SU-DHL-6 (cell line): ENCODE results near the gene CTCFL.
A peak's percentile ranks its signal among the peaks of the same experiment; 100 is the strongest.
"Not testable (repeated sequence)": the region's sequence is repeated elsewhere in the genome, so short reads cannot be mapped to it uniquely, and the experiment has no call there.

Experiments used
- H2AFZ ChIP-seq: fragments of 200-600 bp; sonication (generic); 2 replicates; pipeline ENCODE4 v1.6.1; 2014; ENCODE audit warnings: low read depth, mild to moderate bottlenecking, moderate library complexity, mixed read lengths, antibody characterized with exemption, low read length; ENCODE audit not compliant: severe bottlenecking
- H3F3A ChIP-seq: fragments of 200-600 bp; shearing (Covaris generic); 2 replicates; pipeline ENCODE4 v1.6.0; 2016; ENCODE audit warnings: antibody characterized with exemption, mild to moderate bottlenecking; ENCODE audit not compliant: insufficient read depth
- H3K27ac ChIP-seq: fragments of 200-600 bp; sonication (generic); 2 replicates; pipeline ENCODE4 v1.5.1; 2016; ENCODE audit warnings: low read depth, mild to moderate bottlenecking, low read length, moderate library complexity, mixed read lengths
- H3K27me3 ChIP-seq: fragments of 200-600 bp; sonication (generic), shearing (Covaris generic); 2 replicates; pipeline ENCODE4 v1.6.0; 2014; ENCODE audit warnings: mild to moderate bottlenecking, low read length
- H3K36me3 ChIP-seq: fragments of 200-600 bp; sonication (generic); 2 replicates; pipeline ENCODE4 v1.6.1; 2014; ENCODE audit warnings: mild to moderate bottlenecking, low read length, mixed read lengths
- H3K4me2 ChIP-seq: fragments of 300-600, 200-600 bp; shearing (Covaris generic), sonication (generic); 2 replicates; pipeline ENCODE4 v1.6.0; 2014; ENCODE audit warnings: low read length, low read depth, mild to moderate bottlenecking; ENCODE audit not compliant: poor library complexity, severe bottlenecking
- H3K4me3 ChIP-seq: fragments of 200-600 bp; sonication (generic); 2 replicates; pipeline ENCODE4 v1.5.1; 2014; ENCODE audit warnings: antibody characterized with exemption, low read length, mild to moderate bottlenecking, mixed read lengths; ENCODE audit not compliant: insufficient read depth, poor library complexity, severe bottlenecking
- H3K79me2 ChIP-seq: fragments of 200-600 bp; sonication (generic); 2 replicates; pipeline ENCODE4 v1.6.1; 2014; ENCODE audit warnings: mild to moderate bottlenecking, low read length, moderate library complexity; ENCODE audit not compliant: insufficient read depth
- H3K9ac ChIP-seq: fragments of 200-600 bp; sonication (generic); 2 replicates; pipeline ENCODE4 v1.7.0; 2014; ENCODE audit warnings: mild to moderate bottlenecking, low read length
- H3K9me2 ChIP-seq: fragments of 200-600 bp; sonication (generic); replicated peaks from 2 replicates; pipeline ENCODE4 v1.6.1; 2014; ENCODE audit warnings: low read length; ENCODE audit not compliant: insufficient read depth
- H3K9me3 ChIP-seq: fragments of 200-600 bp; sonication (generic); 2 replicates; pipeline ENCODE4 v1.6.1; 2014; ENCODE audit warnings: low read length, mixed read lengths; ENCODE audit not compliant: insufficient read depth
- H4K20me1 ChIP-seq: fragments of 200-600 bp; sonication (generic); 2 replicates; pipeline ENCODE4 v1.6.1; 2014; ENCODE audit warnings: low read depth, mild to moderate bottlenecking, antibody characterized with exemption, low read length, moderate library complexity, mixed read lengths
- EZH2phosphoT487 ChIP-seq: fragments of 200-600 bp; sonication (generic), shearing (Covaris generic); conservative IDR thresholded peaks from 2 replicates; pipeline ENCODE4 v1.6.1; 2018; ENCODE audit warnings: mild to moderate bottlenecking, antibody characterized with exemption, low read length, moderate library complexity, mixed read lengths
- TF ChIP-seq, protein P1 (sequence below): fragments of 200-600 bp; sonication (generic); IDR thresholded peaks from one replicate; pipeline ENCODE4 v1.5.1; 2017; ENCODE audit warnings: antibody characterized with exemption, mild to moderate bottlenecking, low read length, moderate library complexity; ENCODE audit not compliant: insufficient read depth, poor library complexity, severe bottlenecking

CTCFL gene

GRCh38 chr20:57474205-57474604, 50.7 kb downstream of the CTCFL start:
- H3K9ac ChIP-seq = 0 out of 2 replicates have a peak overlapping the region, but pooled peaks have one; percentile 1
- no peak overlapping the region for H3K4me2 ChIP-seq

GRCh38 chr20:57473246-57474048, 51.5 kb downstream of the CTCFL start:
- Histone ChIP-seq H3K79me2 (no peaks in the 10 kb centered on the region), H3F3A (no peaks in the 10 kb centered on the region), H3K9ac (no peak overlapping the region), H3K27ac (no peak overlapping the region), H2AFZ (no peak overlapping the region), H3K9me2 (no peaks in the 10 kb centered on the region), H3K4me3 (no peak overlapping the region), H3K4me2 (no peak overlapping the region), H3K36me3 (no peaks in the 10 kb centered on the region), H4K20me1 (no peaks in the 10 kb centered on the region), H3K27me3 (no peaks in the 10 kb centered on the region; the same call in 1 of the 2 replicates), H3K9me3 (no peaks in the 10 kb centered on the region)
- TF ChIP-seq EZH2phosphoT487 = no peak
- TF ChIP-seq, protein P1, sequence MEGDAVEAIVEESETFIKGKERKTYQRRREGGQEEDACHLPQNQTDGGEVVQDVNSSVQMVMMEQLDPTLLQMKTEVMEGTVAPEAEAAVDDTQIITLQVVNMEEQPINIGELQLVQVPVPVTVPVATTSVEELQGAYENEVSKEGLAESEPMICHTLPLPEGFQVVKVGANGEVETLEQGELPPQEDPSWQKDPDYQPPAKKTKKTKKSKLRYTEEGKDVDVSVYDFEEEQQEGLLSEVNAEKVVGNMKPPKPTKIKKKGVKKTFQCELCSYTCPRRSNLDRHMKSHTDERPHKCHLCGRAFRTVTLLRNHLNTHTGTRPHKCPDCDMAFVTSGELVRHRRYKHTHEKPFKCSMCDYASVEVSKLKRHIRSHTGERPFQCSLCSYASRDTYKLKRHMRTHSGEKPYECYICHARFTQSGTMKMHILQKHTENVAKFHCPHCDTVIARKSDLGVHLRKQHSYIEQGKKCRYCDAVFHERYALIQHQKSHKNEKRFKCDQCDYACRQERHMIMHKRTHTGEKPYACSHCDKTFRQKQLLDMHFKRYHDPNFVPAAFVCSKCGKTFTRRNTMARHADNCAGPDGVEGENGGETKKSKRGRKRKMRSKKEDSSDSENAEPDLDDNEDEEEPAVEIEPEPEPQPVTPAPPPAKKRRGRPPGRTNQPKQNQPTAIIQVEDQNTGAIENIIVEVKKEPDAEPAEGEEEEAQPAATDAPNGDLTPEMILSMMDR = no peak

More at GRCh38 chr20:57474205-57474604, 50.7 kb downstream of the CTCFL start:
- H3K36me3 ChIP-seq = no peaks in the 10 kb centered on the region
- TF ChIP-seq EZH2phosphoT487 = no peak
- TF ChIP-seq, protein P1 = no peak
- no peak overlapping the region for H2AFZ ChIP-seq
- peaks cover 1% of the 10 kb centered on the region; the same call in 1 of the 2 replicates for H3F3A ChIP-seq
- no peaks in the 10 kb centered on the region for H4K20me1 ChIP-seq
- no peaks in the 10 kb centered on the region; the same call in 1 of the 2 replicates for H3K27me3 ChIP-seq
- H3K27ac ChIP-seq = no peak overlapping the region
- H3K9me2 ChIP-seq = no peaks in the 10 kb centered on the region
- no peaks in the 10 kb centered on the region for H3K79me2 ChIP-seq
- no peaks in the 10 kb centered on the region for H3K9me3 ChIP-seq
- no peak overlapping the region for H3K4me3 ChIP-seq

GRCh38 chr20:57472474-57472873, 52.5 kb downstream of the CTCFL start:
- H4K20me1 ChIP-seq, H3K27ac ChIP-seq, H3K9me2 ChIP-seq, H3K9ac ChIP-seq, H3K9me3 ChIP-seq, H3K4me2 ChIP-seq, H3F3A ChIP-seq, H3K4me3 ChIP-seq, H3K79me2 ChIP-seq, H3K36me3 ChIP-seq, H2AFZ ChIP-seq, H3K27me3 ChIP-seq: not testable (repeated sequence)
